HepG2 (cell line): ENCODE data around the gene GOLGA8K.
"Not testable (repeated sequence)": the region's sequence is repeated elsewhere in the genome, so short reads cannot be mapped to it uniquely, and the experiment has no call there.

Experiments
- JUND ChIP-seq: sonication (generic); formaldehyde crosslinking; IDR thresholded peaks from 2 replicates; pipeline ENCODE4 v1.8.0; 2022; ENCODE audit warnings: mild to moderate bottlenecking, missing genetic modification reagents
- PHF20 ChIP-seq: sonication (generic); formaldehyde crosslinking; IDR thresholded peaks from 2 replicates; pipeline ENCODE4 v1.5.0; 2020; ENCODE audit warnings: mild to moderate bottlenecking, missing genetic modification reagents

DNA sequence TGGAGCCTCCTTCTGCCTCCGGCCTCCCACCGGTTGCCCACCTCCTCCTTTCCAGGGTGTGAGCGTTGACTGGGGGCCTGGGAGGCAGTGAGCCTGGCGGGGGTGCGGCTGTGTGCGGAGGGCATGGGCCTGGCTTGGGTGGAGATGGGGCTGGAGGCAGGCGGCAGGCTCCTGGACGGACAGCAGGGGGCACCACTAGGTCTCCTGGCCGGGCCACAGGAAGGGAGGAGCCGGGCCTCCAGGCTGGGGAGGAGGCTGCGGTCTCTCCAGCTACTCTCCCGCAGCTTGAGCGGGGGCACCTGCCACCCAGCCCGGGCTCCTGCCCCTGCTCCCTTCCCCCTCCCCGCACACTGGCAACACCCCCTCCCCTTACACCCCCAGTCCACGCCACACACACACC, 38.1 kb downstream of the GOLGA8K start:
- not testable (repeated sequence) for TF ChIP-seq PHF20, JUND (CRISPR knock-in tag)
